Measurements from ENCODE around the gene LRRC74A.
"Not testable (repeated sequence)": the region's sequence is repeated elsewhere in the genome, so short reads cannot be mapped to it uniquely, and the experiment has no call there.

The LRRC74A gene

DNA sequence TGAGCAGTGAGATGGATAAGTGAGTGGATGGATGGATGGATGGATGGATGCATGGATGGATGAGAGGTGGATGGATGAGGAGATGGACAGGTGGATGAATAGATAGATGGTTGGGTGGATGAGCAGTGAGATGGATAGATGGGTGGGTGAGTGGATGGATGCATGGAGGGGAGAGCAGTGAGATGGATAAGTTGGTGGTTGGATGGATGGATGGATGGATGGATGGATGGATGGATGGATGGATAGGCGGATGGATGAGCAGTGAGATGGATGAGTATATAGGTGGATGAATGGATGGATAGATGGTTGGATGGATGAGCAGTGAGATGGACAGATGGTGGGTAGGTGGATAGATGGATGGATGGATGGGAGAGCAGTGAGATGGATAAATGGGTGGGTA, 30.6 kb downstream of the LRRC74A start:
- DNase-seq, result no peak

DNA sequence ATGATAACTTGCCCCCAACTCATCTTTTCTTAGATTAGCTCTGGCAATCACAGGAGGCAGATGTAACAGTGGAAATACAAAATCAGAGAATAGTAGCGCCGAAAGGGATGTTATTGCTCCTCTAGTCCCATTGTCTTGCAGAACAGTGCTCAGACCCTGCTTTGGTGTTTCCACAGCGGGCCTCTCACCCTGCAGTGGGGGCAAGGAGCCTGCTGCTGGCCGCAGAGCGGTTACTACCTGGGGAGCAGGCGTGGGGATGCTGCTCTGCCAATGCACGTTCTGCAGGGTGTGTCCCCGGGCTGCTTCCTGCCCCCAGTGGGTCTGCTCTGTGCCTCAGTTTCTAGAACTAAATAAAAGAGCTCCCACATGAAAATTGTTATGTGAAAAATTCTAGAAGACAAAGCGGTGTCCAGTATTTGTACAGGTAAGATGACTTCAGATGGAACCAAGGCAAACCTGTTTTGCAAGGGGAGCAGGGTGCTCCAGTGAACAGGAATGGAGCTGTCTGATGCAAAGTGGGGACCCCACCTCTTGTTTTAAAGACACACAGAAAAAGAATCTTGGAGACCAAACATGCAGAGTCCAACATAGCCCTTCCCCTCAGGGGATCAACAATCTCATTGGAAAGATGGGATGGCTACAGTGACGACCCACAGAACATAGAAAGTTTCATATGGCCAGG, 35.5 kb downstream of the LRRC74A start:
- no peak for DNase-seq

DNA sequence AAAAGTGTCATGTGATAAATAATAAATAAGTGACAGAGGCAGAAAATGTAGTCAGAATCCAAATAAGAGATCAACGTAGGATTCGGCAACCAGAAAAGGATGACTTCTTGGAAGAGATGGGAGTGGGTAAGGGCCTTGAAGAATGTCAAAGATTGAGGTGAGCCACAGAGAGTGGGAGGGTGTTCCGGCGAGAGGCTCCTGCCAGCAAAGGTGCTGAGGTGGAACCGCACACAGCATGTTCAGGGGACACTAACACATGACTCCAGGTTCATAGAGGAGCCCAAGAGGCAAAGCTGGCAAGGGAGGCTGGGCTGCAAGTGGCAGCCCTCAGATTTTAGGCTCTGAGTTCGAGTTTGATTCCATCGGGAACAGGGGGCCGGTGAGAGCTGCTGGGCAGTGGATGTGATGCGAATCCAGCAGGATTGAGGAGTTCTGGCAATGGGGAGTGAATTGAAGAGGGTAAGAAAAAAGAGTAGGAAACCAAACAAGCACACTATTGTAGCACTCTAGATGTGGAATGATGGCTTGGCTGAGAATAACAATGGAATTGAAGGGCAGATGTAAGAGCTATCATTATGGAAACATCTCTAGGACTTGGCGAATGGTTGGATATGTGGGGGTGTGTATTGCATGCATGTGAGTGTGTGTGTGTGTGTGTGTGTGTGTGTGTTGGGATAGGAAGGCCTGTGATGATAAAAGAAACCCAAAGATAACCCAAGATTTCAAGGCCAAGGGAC, 36.5 kb downstream of the LRRC74A start:
- no peak for DNase-seq

GRCh38 chr14:76863724-76864407, 37.7 kb downstream of the LRRC74A start:
- DNase-seq, result no peak

- no peak for DNase-seq
These were observed 40.2 kb downstream of the LRRC74A start for GRCh38 chr14:76866456-76866855.

GRCh38 chr14:76867516-76868453, 41.6 kb downstream of the LRRC74A start:
- peak; percentile 39 for DNase-seq

DNA sequence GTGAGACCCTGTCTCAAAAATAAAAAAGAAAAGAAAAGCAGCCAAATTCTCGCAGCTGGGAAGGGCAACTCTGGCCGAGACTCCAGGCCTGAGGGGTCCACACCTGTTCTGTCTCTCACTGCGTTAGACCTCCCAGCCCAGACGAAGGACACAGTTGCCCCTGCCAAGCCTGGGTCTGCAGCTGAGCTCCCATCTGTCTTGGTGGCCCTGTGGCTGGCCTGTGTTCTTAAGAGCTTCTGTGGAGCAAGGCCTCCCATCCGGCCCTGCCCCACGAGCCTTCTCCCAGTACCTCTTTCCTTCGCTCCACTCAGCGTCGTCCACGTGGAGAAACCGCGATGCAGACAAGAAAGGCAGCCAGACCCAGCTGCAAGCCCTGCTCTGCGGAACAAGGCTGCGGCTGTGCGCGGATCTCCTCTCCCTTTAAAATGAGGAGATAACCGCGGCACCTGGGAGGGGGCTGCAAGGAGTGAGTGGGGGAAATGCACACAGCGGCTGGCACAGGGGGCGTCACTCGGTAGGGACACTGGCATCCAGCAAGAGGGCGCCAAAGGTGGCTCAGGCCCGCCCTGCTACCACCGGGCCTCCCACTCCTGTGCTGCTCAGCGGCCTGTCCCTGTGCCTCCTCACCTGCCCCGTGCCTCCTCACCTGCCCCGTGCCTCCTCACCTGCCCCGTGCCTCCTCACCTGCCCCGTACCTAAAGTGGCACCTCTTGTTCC, 42.4 kb downstream of the LRRC74A start:
- DNase-seq, result no peak

GRCh38 chr14:76870166-76870565, 44.0 kb downstream of the LRRC74A start:
- no peak for DNase-seq

GRCh38 chr14:76872796-76873432, 46.7 kb downstream of the LRRC74A start:
- no peak for DNase-seq

DNA sequence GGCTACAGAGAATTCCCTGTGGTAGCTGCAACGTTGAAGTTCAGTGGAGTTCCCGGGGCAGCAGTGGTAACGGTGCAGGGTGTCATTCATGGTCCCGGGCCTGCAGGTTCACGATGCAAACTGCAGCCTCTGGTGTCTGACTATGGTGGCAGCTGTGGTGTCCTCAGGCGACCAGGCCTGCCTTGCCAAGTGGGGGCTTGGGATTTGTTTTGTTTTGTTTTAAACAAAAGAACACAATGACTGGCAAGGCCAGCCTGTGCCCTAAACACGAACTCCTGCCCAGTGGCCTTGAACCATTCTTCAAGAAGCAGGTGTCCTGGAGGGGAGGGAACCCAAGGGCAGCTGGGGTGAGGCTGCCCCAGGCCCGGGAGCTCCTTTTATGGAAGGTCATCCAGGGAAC, 48.5 kb downstream of the LRRC74A start:
- DNase-seq, result no peak

GRCh38 chr14:76876076-76876475, 49.9 kb downstream of the LRRC74A start:
- DNase-seq, result peak; percentile 81

GRCh38 chr14:76877871-76878270, 51.7 kb downstream of the LRRC74A start:
- no peak for DNase-seq

GRCh38 chr14:76880449-76880848, 54.2 kb downstream of the LRRC74A start:
- DNase-seq, result no peak

DNA sequence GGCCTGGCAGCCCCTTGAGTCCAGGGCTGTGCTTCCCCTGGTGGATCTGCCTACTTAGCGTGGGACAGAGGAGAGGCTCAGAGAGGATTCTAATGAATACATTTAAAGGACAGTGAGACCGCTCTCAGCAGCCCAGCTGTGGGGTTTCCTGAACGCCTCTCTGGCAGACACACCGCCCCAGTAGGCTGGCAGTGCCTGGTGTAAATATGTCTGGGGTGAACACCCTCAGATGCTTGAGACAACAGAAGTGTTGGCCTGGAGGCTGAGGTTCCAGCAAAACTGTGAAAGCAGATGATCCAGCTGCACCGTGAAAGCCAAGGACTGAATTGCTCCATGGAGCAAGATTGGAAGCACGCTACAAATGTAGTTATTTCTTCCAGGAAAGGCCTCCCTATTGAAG, 55.1 kb downstream of the LRRC74A start:
- DNase-seq, result no peak

GRCh38 chr14:76882651-76883050, 56.4 kb downstream of the LRRC74A start:
- no peak for DNase-seq

DNA sequence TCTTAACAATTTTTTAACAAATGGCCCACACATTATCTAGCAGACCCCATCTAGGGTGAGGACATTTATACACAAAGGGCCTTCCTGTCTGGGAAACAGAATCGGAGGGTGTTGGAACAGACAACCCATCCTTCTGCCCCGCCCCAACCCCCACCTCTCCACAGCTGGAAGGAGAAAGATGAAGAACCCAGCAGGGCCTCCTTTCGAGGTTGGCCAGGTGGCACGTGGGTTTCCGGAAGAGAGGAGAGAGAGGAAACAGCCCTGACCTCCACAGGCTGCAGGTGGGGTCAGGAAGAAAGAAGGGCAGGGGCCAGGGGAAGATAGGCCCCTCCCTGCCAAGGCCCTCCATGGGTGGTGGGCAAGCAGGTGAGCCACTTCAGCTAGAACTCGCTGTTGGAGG, 57.2 kb downstream of the LRRC74A start:
- DNase-seq, result no peak

DNA sequence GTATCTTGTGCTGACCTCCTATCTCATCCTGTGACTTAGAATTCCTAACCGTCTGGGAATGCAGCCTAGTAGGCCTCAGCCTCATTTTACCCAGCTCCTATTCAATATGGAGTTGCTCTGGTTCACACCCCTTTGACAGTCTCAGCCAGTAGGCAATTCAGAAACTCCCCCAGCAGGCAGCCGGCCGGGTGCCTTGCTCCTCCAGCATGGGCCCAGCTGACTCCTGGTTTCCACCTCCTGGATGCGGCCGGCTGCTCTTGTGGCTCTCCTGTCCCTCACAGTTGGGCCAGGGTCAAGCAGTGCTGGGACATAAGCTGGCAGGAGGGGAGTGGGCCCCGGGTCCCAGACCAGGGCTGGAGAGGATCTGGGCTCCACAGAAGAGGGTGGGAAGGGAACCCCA, 58.2 kb downstream of the LRRC74A start:
- DNase-seq, result no peak

DNA sequence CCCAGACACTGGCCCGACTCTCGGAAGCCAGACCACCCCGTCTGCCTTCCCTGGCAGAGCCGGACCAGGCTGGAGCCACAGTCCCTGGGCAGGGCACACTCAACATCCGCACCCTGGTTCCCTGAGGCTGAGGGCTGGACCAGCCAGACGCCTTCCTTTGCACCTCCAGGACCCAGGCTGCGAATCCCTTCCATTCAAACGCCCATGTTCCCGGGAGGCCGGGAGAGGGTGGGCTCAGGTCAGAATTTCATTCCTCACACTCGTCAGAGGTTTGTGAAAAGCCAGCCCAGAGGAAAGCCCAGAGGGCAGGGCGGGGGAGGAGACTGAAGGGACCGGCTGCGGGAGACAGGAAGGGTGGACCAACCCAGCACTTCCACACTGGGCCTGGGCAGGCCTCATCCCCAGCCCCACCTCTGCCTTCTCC, 58.7 kb downstream of the LRRC74A start:
- no peak for DNase-seq

GRCh38 chr14:76887191-76887590, 61.0 kb downstream of the LRRC74A start:
- DNase-seq, result no peak

DNA sequence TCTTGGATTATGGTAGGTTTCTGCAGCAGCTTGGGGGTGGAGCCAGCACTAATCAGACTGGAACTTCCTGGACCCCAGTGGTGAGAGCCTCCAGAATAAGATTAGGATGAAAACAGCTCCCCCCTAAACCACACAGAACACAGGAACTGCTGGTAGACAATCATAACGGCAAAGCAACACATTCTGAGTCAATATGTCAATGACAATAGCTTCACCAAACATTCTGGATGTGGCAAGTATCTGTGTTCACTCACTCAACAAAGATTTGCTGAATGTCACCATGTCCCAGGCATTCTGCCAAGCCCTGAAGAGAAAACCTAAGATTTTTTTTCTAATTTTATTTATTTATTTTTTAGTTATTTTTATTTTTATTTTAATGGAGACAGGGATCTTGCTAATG, 65.2 kb downstream of the LRRC74A start:
- DNase-seq, result no peak

DNA sequence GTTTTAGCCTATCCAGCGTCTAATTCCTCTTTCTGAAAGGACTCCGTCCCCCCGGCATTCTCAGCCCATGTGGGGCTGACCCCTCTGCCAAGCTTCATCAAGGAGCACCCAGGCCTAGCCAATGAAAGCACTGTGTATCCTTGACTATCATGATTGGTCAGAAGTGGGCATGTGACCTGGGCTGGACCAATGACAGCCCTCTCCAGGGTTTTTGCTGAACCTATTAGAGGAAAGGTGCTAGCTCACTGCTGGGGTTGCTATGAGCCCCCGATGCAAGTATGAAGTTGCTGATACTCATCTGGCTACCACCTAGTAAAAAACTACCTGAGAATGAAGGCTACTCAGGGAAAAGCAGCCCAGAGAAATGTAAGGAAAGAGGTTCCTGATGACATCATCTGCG, 68.1 kb downstream of the LRRC74A start:
- DNase-seq, result no peak

DNA sequence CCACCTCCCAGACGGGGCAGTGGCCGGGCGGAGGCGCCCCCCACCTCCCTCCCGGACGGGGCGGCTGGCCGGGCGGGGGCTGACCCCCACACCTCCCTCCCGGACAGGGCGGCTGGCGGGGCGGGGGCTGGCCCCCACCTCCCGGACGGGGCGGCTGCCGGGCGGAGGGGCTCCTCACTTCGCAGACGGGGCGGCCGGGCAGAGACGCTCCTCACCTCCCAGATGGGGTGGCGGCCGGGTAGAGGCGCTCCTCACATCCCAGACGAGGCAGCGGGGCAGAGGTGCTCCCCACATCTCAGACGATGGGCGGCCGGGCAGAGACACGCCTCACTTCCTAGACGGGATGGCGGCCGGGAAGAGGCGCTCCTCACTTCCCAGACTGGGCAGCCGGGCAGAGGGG, 71.8 kb downstream of the LRRC74A start:
- not testable (repeated sequence) for DNase-seq

Data from NCI-H2107 (cell line).